Measurements from ENCODE around the gene IGF1. TPM values are rescaled to one million over a fixed set of nuclear protein-coding genes. Genes with fewer than 3 reads are reported as not detected.

Gene IGF1
- total RNA-seq, 4 donors from 2014 or later: 15.4 to 79.4 (median 45.3) TPM

GRCh38 chr12:102475355-102475754, 5.0 kb downstream of the IGF1 start:
- H3K4me3 ChIP-seq: peak overlapping the region in 2 of 4 donors; percentile 7 to 24
- no peaks in the 10 kb centered on the region for H3K36me3 ChIP-seq
- intact Hi-C loops (cut with DNase I): no loop called here
- no peaks in the 10 kb centered on the region for H3K9me3 ChIP-seq
- TF ChIP-seq EP300 (IDR thresholded peaks at IDR 0.05) (no peak), POLR2A (IDR thresholded peaks at IDR 0.05; ENCODE audit: low read depth) (no peak), POLR2AphosphoS5 (IDR thresholded peaks at IDR 0.05) (no peak)
- TF ChIP-seq, protein P1, sequence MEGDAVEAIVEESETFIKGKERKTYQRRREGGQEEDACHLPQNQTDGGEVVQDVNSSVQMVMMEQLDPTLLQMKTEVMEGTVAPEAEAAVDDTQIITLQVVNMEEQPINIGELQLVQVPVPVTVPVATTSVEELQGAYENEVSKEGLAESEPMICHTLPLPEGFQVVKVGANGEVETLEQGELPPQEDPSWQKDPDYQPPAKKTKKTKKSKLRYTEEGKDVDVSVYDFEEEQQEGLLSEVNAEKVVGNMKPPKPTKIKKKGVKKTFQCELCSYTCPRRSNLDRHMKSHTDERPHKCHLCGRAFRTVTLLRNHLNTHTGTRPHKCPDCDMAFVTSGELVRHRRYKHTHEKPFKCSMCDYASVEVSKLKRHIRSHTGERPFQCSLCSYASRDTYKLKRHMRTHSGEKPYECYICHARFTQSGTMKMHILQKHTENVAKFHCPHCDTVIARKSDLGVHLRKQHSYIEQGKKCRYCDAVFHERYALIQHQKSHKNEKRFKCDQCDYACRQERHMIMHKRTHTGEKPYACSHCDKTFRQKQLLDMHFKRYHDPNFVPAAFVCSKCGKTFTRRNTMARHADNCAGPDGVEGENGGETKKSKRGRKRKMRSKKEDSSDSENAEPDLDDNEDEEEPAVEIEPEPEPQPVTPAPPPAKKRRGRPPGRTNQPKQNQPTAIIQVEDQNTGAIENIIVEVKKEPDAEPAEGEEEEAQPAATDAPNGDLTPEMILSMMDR (IDR thresholded peaks at IDR 0.05): no peak
- DNase-seq (ENCODE audit: extremely low spot score): no peak
- no peak overlapping the region for H3K27ac ChIP-seq (replicated peaks in 1 of 4)
- no peaks in the 10 kb centered on the region for H3K27me3 ChIP-seq
- H3K4me1 ChIP-seq: peaks cover 0 to 20% (median 19%) of the 10 kb centered on the region in 4 donors
- 74% methylated on average over 9 of the region's 9 CpGs for WGBS

- H3K4me1 ChIP-seq: peaks cover 0 to 12% (median 10%) of the 10 kb centered on the region in 4 donors
- H3K4me3 ChIP-seq: no peak overlapping the region
- H3K36me3 ChIP-seq: no peaks in the 10 kb centered on the region
- DNase-seq (ENCODE audit: extremely low spot score): no peak
- H3K9me3 ChIP-seq: no peaks in the 10 kb centered on the region
- intact Hi-C loops (cut with DNase I): no loop called here
- no peak overlapping the region for H3K27ac ChIP-seq (replicated peaks in 1 of 4)
- H3K27me3 ChIP-seq: no peaks in the 10 kb centered on the region
- WGBS: 89% methylated on average over 3 of the region's 3 CpGs
- TF ChIP-seq EP300 (IDR thresholded peaks at IDR 0.05) (no peak), POLR2AphosphoS5 (IDR thresholded peaks at IDR 0.05) (no peak), POLR2A (IDR thresholded peaks at IDR 0.05; ENCODE audit: low read depth) (no peak)
- TF ChIP-seq, protein P1 (IDR thresholded peaks at IDR 0.05): no peak
These were observed 5.8 kb downstream of the IGF1 start for GRCh38 chr12:102474438-102475064.

DNA sequence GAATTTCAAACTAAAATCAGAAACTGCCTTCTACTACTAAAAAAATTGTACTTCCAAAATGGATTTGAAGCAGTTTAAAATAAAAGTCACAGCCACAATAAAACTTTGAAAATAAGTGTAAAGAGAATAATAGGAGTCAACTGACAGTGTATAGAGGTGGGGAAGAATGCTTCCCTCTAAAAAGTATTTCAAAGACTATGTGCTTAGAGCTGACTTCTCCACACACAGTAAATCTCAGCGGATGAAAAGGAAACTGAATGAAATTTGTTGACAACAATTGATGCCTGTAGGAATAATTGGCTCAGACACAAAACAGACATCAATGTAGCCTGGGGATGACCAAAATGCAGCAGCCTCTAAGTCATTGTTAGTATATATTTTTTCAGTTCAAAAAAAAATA, 7.9 kb downstream of the IGF1 start:
- intact Hi-C loops (cut with DNase I): no loop called here
- Histone ChIP-seq H3K4me1 (peaks cover 0 to 8% (median 4%) of the 10 kb centered on the region in 4 donors), H3K9me3 (no peaks in the 10 kb centered on the region), H3K36me3 (no peaks in the 10 kb centered on the region), H3K4me3 (no peak overlapping the region), H3K27me3 (no peaks in the 10 kb centered on the region), H3K27ac (replicated peaks in 1 of 4) (no peak overlapping the region)
- TF ChIP-seq EP300 (IDR thresholded peaks at IDR 0.05) (no peak), POLR2AphosphoS5 (IDR thresholded peaks at IDR 0.05) (no peak), POLR2A (IDR thresholded peaks at IDR 0.05; ENCODE audit: low read depth) (no peak)
- TF ChIP-seq, protein P1 (IDR thresholded peaks at IDR 0.05): no peak
- DNase-seq (ENCODE audit: extremely low spot score): no peak
- 67% methylated on average over 1 of the region's 1 CpG for WGBS

GRCh38 chr12:102471556-102471955, 8.8 kb downstream of the IGF1 start:
- Histone ChIP-seq H3K27me3 (no peaks in the 10 kb centered on the region), H3K27ac (replicated peaks in 1 of 4) (no peak overlapping the region)

More at GRCh38 chr12:102471556-102471955, 8.8 kb downstream of the IGF1 start:
- whole genome bisulfite sequencing: 69% methylated on average over 2 of the region's 2 CpGs
- Histone ChIP-seq H3K4me1 (peaks cover 0 to 8% (median 4%) of the 10 kb centered on the region in 4 donors), H3K9me3 (no peaks in the 10 kb centered on the region), H3K4me3 (no peak overlapping the region), H3K36me3 (no peaks in the 10 kb centered on the region)
- intact Hi-C loops (cut with DNase I): no loop called here
- TF ChIP-seq POLR2A (IDR thresholded peaks at IDR 0.05; ENCODE audit: low read depth) (no peak), EP300 (IDR thresholded peaks at IDR 0.05) (no peak), POLR2AphosphoS5 (IDR thresholded peaks at IDR 0.05) (no peak)
- TF ChIP-seq, protein P1 (IDR thresholded peaks at IDR 0.05): no peak
- DNase-seq (ENCODE audit: extremely low spot score): no peak
